ENCODE results near the gene MINDY4B. TPM values are rescaled to one million over a fixed set of nuclear protein-coding genes. Genes with fewer than 3 reads are reported as not detected.

Gene MINDY4B
- total and polyA plus RNA-seq, 2 of the 13 experiments (the other 11 are each of a cell fraction or from before 2014, with no cell fraction given): not detected

DNA sequence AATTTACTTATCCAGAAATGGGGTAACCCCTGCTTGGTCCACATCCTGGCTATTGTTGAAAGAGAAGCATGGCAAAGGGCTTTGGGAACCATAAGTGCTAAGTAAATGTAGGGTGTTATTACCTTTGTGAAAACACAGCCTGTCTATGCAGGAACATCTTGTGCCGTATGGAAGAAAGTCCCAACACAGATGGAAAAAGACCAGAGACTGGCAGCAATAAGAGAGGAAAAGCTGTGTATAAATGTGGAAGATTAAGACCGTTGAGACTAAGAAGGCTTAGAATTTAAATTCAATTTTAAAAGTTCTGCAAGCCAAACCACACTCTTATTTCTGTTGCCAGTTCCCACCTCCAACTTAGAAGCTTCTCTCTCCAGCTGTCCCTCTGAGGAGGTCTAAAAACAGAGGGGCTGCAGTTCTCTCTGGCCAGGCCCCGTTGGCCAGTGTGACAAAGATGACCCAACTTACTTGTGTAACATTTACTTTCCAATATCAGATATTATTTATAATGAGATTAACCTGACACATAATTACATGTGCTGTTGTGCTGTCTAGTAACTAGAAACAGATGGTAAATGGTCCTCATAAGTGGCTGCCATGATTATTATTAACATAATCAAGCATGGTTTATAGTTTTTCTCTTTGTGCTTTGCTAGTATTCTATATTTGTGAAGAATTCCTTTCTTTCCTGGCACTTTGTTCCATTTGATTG, 7.0 kb downstream of the MINDY4B start (continued):
- TF ChIP-seq, protein P1, sequence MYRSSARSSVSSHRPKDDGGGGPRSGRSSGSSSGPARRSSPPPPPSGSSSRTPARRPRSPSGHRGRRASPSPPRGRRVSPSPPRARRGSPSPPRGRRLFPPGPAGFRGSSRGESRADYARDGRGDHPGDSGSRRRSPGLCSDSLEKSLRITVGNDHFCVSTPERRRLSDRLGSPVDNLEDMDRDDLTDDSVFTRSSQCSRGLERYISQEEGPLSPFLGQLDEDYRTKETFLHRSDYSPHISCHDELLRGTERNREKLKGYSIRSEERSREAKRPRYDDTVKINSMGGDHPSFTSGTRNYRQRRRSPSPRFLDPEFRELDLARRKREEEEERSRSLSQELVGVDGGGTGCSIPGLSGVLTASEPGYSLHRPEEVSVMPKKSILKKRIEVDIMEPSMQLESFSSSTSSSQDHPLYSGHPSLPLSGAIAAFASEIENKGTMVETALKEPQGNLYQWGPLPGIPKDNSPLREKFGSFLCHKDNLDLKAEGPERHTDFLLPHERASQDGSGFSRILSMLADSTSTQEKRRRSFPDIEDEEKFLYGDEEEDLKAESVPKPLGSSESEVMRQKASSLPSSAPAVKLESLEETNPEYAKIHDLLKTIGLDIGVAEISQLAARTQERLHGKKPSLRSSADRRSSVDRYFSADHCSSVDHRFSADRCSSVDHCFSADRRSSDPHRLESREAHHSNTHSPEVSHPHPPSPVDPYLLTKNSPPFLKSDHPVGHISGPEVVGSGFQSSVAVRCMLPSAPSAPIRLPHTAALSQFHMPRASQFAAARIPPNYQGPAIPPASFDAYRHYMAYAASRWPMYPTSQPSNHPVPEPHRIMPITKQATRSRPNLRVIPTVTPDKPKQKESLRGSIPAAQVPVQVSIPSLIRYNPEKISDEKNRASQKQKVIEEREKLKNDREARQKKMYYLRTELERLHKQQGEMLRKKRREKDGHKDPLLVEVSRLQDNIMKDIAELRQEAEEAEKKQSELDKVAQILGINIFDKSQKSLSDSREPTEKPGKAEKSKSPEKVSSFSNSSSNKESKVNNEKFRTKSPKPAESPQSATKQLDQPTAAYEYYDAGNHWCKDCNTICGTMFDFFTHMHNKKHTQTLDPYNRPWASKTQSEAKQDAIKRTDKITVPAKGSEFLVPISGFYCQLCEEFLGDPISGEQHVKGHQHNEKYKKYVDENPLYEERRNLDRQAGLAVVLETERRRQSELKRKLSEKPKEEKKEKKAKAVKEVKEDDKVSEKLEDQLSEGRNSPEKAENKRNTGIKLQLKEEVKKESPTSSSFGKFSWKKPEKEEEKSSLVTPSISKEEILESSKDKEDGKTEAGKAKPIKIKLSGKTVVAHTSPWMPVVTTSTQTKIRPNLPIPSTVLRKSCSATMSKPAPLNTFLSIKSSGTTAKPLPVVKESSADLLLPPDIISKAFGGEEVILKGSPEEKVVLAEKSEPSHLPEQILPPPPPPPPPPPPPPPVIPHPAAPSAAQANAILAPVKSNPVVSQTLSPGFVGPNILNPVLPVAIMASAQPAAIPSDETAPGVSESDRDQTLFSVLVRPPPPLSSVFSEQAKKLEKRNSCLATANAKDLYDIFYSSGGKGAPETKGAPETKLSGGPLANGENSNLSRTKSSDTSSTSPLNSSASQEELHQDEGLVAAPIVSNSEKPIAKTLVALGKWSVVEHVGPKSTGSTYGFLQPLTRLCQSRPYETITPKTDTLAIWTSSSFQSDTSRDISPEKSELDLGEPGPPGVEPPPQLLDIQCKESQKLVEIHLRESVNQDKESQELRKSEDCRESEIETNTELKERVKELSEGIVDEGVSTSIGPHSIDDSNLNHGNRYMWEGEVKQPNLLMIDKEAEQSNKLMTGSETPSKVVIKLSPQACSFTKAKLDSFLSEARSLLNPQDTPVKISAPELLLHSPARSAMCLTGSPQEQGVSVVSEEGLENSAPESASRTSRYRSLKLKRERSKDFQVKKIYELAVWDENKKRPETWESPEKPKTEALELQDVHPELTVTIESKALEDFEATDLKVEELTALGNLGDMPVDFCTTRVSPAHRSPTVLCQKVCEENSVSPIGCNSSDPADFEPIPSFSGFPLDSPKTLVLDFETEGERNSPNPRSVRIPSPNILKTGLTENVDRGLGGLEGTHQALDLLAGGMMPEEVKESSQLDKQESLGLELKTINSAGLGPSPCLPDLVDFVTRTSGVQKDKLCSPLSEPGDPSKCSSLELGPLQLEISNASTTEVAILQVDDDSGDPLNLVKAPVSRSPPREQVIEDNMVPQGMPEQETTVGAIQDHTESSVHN (CRISPR knock-in tag; IDR thresholded peaks at IDR 0.05): no peak
- TF ChIP-seq ZNF768 (CRISPR knock-in tag; IDR thresholded peaks at IDR 0.05) (no peak), ZNF7 (CRISPR knock-in tag; IDR thresholded peaks at IDR 0.05) (no peak)

DNA sequence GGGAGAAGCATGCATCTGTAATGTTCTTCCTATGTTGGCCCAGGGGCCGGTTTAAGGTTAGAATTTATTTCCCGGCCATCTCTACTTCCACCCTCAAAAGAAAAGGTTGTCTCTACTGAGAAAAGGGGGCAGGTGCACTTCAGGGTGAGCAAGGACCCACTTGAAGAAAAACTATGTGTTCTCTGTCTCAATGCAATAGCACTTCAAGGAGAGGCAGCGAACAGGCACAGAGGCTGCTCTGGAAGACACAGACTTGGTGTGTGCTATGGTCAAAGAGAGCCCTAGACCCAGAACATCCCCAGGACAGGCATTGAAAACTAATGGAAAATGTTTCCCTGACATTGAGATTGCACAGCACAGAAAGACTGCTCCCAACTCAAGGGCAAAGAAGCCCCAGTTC, 7.6 kb downstream of the MINDY4B start:
- ATAC-seq: no peak
- ChIA-PET POLR2A (no interaction called here), CTCF (ENCODE audit: low intra/inter-chr PET ratio, low total read pairs) (no interaction called here)
- BruUV-seq (replicated peaks): no TSS peak
- Histone ChIP-seq H3K4me1 (ENCODE audit: insufficient read depth, low read length) (no peaks in the 10 kb centered on the region), H4K20me1 (ENCODE audit: insufficient read depth, low read length) (no peaks in the 10 kb centered on the region), H3K4me3 (replicated peaks in 1 of 3; ENCODE audit: insufficient read depth in 1 of 3, low read depth in 2 of 3, low read length in 3 of 3) (no peak overlapping the region), H3K9me3 (ENCODE audit: low read length) (no peaks in the 10 kb centered on the region), H3K36me3 (replicated peaks in 1 of 2; ENCODE audit: control insufficient read depth in 1 of 2, insufficient read depth in 2 of 2, low read length in 2 of 2) (no peaks in the 10 kb centered on the region), H2AFZ (ENCODE audit: low read length) (no peak overlapping the region), H3K79me2 (ENCODE audit: insufficient read depth, low read length) (no peaks in the 10 kb centered on the region), H3K4me2 (ENCODE audit: low read depth, low read length) (no peak overlapping the region), H3K9ac (ENCODE audit: insufficient read depth, low read depth, low read length) (no peak overlapping the region), H3K27ac (ENCODE audit: extremely low read length, insufficient read depth, low read length) (no peak overlapping the region), H3K27me3 (ENCODE audit: control insufficient read depth in 1 of 2, insufficient read depth in 2 of 2, low read length in 2 of 2) (peaks cover 0 to 6% of the 10 kb centered on the region in 2 experiments; a peak in 3 of 5 replicates)
- DNase-seq (ENCODE audit: low spot score): no peak
- in situ Hi-C loops (cut with HindIII; ENCODE audit: extremely low pct_ligation_motif_present, low pct_unique_long_range_greater_than_20kb): no loop called here
- 47% methylated on average over 3 of the region's 3 CpGs for WGBS (ENCODE audit: low lambda C conversion rate)
- FAIRE-seq: no peak
- intact Hi-C loops (cut with micrococcal nuclease; ENCODE audit: unreplicated experiment): no loop called here
- TF ChIP-seq HMG20B (CRISPR knock-in tag; conservative IDR thresholded peaks at IDR 0.05) (no peak), NRL (CRISPR knock-in tag; IDR thresholded peaks at IDR 0.05; ENCODE audit: borderline replicate concordance) (no peak), ZNF841 (CRISPR knock-in tag; IDR thresholded peaks at IDR 0.05; ENCODE audit: borderline replicate concordance) (no peak), TBP (CRISPR knock-in tag; IDR thresholded peaks at IDR 0.05) (no peak), SAP130 (CRISPR knock-in tag; IDR thresholded peaks at IDR 0.05; ENCODE audit: low read depth) (no peak), HOXA9 (CRISPR knock-in tag; IDR thresholded peaks at IDR 0.05; ENCODE audit: borderline replicate concordance) (no peak), STAT5B (CRISPR knock-in tag; IDR thresholded peaks at IDR 0.05) (no peak), SUZ12 (IDR thresholded peaks at IDR 0.05; ENCODE audit: low read depth, low read length) (no peak)
- TF ChIP-seq, protein P2, sequence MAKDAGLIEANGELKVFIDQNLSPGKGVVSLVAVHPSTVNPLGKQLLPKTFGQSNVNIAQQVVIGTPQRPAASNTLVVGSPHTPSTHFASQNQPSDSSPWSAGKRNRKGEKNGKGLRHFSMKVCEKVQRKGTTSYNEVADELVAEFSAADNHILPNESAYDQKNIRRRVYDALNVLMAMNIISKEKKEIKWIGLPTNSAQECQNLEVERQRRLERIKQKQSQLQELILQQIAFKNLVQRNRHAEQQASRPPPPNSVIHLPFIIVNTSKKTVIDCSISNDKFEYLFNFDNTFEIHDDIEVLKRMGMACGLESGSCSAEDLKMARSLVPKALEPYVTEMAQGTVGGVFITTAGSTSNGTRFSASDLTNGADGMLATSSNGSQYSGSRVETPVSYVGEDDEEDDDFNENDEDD (CRISPR knock-in tag; IDR thresholded peaks at IDR 0.05; ENCODE audit: borderline replicate concordance): no peak
